ENCODE results near the gene TOMM5. TPM values are rescaled to one million over a fixed set of nuclear protein-coding genes. Genes with fewer than 3 reads are reported as not detected.
A peak's percentile ranks its signal among the peaks of the same experiment; 100 is the strongest.

Gene TOMM5
- total and polyA plus RNA-seq, 2 experiments from 2014 or later = 130 to 288 TPM

- TF ChIP-seq EZH2phosphoT487 (IDR thresholded peaks at IDR 0.05; ENCODE audit: insufficient read depth, low read depth) (no peak), EZH2 (IDR thresholded peaks at IDR 0.05; ENCODE audit: insufficient read depth, poor library complexity, severe bottlenecking) (no peak)
- Histone ChIP-seq H3K4me3 (peak overlapping the region; percentile 78), H3K9ac (peak overlapping the region; percentile 87), H3F3A (ENCODE audit: insufficient read depth) (peaks cover 32% of the 10 kb centered on the region), H4K20me1 (ENCODE audit: insufficient read depth) (no peaks in the 10 kb centered on the region), H3K9me2 (ENCODE audit: insufficient read depth) (no peaks in the 10 kb centered on the region), H3K27me3 (replicated peaks; ENCODE audit: insufficient read depth) (no peaks in the 10 kb centered on the region), H3K9me3 (ENCODE audit: low read depth) (no peaks in the 10 kb centered on the region), H3K36me3 (ENCODE audit: low read depth) (no peaks in the 10 kb centered on the region), H2AFZ (peak overlapping the region; percentile 82), H3K79me2 (ENCODE audit: insufficient read depth) (peaks cover 63% of the 10 kb centered on the region), H3K4me1 (ENCODE audit: insufficient read depth) (peaks cover 27% of the 10 kb centered on the region), H3K4me2 (ENCODE audit: unreplicated experiment) (peak overlapping the region; percentile 87), H3K27ac (peak overlapping the region; percentile 64)
- in situ Hi-C loops (cut with MboI) = loop anchor here (25.0 kb wide), 1 partner anchor 762 kb away; no protein-coding TSS in a partner anchor
- 1 to 5% methylated on average over 5 of the region's 5 CpGs for WGBS, 2 experiments (ENCODE audit: low coverage in 1 of 2, low lambda C conversion rate in 2 of 2, missing lambda C conversion rate in 2 of 2)
- DNase-seq = peak; percentile 47
Measured at GRCh38 chr9:37575511-37575914, 16.9 kb downstream of the TOMM5 start.

- no peaks in the 10 kb centered on the region for H3K9me3 ChIP-seq (ENCODE audit: low read depth)
- peak overlapping the region; percentile 87 for H3K9ac ChIP-seq
- H3K4me1 ChIP-seq (ENCODE audit: insufficient read depth) = peaks cover 27% of the 10 kb centered on the region
- in situ Hi-C loops (cut with MboI) = loop anchor here (25.0 kb wide), 1 partner anchor 762 kb away; no protein-coding TSS in a partner anchor
- H4K20me1 ChIP-seq (ENCODE audit: insufficient read depth) = no peaks in the 10 kb centered on the region
- peaks cover 63% of the 10 kb centered on the region for H3K79me2 ChIP-seq (ENCODE audit: insufficient read depth)
- H3K4me3 ChIP-seq = peak overlapping the region; percentile 78
- H2AFZ ChIP-seq = peak overlapping the region; percentile 82
- no peak for TF ChIP-seq EZH2phosphoT487 (IDR thresholded peaks at IDR 0.05; ENCODE audit: insufficient read depth, low read depth)
- TF ChIP-seq EZH2 (IDR thresholded peaks at IDR 0.05; ENCODE audit: insufficient read depth, poor library complexity, severe bottlenecking) = no peak
- no peaks in the 10 kb centered on the region for H3K9me2 ChIP-seq (ENCODE audit: insufficient read depth)
- DNase-seq = peak; percentile 45
- H3K27me3 ChIP-seq (replicated peaks; ENCODE audit: insufficient read depth) = no peaks in the 10 kb centered on the region
- WGBS, 2 experiments (ENCODE audit: low coverage in 1 of 2, low lambda C conversion rate in 2 of 2, missing lambda C conversion rate in 2 of 2) = 7 to 18% methylated on average over 5 of the region's 5 CpGs
- H3K27ac ChIP-seq = peak overlapping the region; percentile 64
- peak overlapping the region; percentile 87 for H3K4me2 ChIP-seq (ENCODE audit: unreplicated experiment)
- H3K36me3 ChIP-seq (ENCODE audit: low read depth) = no peaks in the 10 kb centered on the region
- H3F3A ChIP-seq (ENCODE audit: insufficient read depth) = peaks cover 32% of the 10 kb centered on the region
Measured at GRCh38 chr9:37575001-37575400, 17.4 kb downstream of the TOMM5 start.

GRCh38 chr9:37574241-37574721 is 18.1 kb downstream of the TOMM5 start:
- Histone ChIP-seq H4K20me1 (ENCODE audit: insufficient read depth) (no peaks in the 10 kb centered on the region), H2AFZ (peak overlapping the region; percentile 43; the same call in 1 of the 2 replicates), H3K79me2 (ENCODE audit: insufficient read depth) (peaks cover 70% of the 10 kb centered on the region), H3K27me3 (replicated peaks; ENCODE audit: insufficient read depth) (no peaks in the 10 kb centered on the region), H3K27ac (peak overlapping the region; percentile 64), H3K4me2 (ENCODE audit: unreplicated experiment) (peak overlapping the region; percentile 87), H3F3A (ENCODE audit: insufficient read depth) (peaks cover 32% of the 10 kb centered on the region), H3K4me1 (ENCODE audit: insufficient read depth) (peaks cover 27% of the 10 kb centered on the region), H3K9me3 (ENCODE audit: low read depth) (no peaks in the 10 kb centered on the region), H3K9me2 (ENCODE audit: insufficient read depth) (no peaks in the 10 kb centered on the region), H3K4me3 (peak overlapping the region; percentile 78), H3K9ac (peak overlapping the region; percentile 87), H3K36me3 (ENCODE audit: low read depth) (no peaks in the 10 kb centered on the region)
- in situ Hi-C loops (cut with MboI) = no loop called here
- TF ChIP-seq EZH2phosphoT487 (IDR thresholded peaks at IDR 0.05; ENCODE audit: insufficient read depth, low read depth) (no peak), EZH2 (IDR thresholded peaks at IDR 0.05; ENCODE audit: insufficient read depth, poor library complexity, severe bottlenecking) (no peak)
- DNase-seq = peak; percentile 71
- 37 to 38% methylated on average over 5 of the region's 5 CpGs for WGBS, 2 experiments (ENCODE audit: low coverage in 1 of 2, low lambda C conversion rate in 2 of 2, missing lambda C conversion rate in 2 of 2)

GRCh38 chr9:37571282-37571681 is 21.1 kb downstream of the TOMM5 start:
- in situ Hi-C loops (cut with MboI) = no loop called here
- Histone ChIP-seq H4K20me1 (ENCODE audit: insufficient read depth) (no peaks in the 10 kb centered on the region), H3K36me3 (ENCODE audit: low read depth) (no peaks in the 10 kb centered on the region), H3K4me3 (no peak overlapping the region), H3K9me3 (ENCODE audit: low read depth) (no peaks in the 10 kb centered on the region), H3K27ac (no peak overlapping the region), H3K79me2 (ENCODE audit: insufficient read depth) (peaks cover 66% of the 10 kb centered on the region), H3F3A (ENCODE audit: insufficient read depth) (peaks cover 17% of the 10 kb centered on the region; the same call in 1 of the 2 replicates), H3K4me1 (ENCODE audit: insufficient read depth) (peaks cover 20% of the 10 kb centered on the region), H2AFZ (no peak overlapping the region), H3K9me2 (ENCODE audit: insufficient read depth) (no peaks in the 10 kb centered on the region), H3K27me3 (replicated peaks; ENCODE audit: insufficient read depth) (no peaks in the 10 kb centered on the region), H3K9ac (no peak overlapping the region), H3K4me2 (ENCODE audit: unreplicated experiment) (no peak overlapping the region)
- DNase-seq = no peak
- no peak for TF ChIP-seq EZH2 (IDR thresholded peaks at IDR 0.05; ENCODE audit: insufficient read depth, poor library complexity, severe bottlenecking)
- no peak for TF ChIP-seq EZH2phosphoT487 (IDR thresholded peaks at IDR 0.05; ENCODE audit: insufficient read depth, low read depth)
- WGBS, 2 experiments (ENCODE audit: low coverage in 1 of 2, low lambda C conversion rate in 2 of 2, missing lambda C conversion rate in 2 of 2) = 97 to 100% methylated on average over 1 of the region's 1 CpG
